KMS-11 (cell line): Measurements from ENCODE around the gene SYNE4.

ENCODE experiments used
- H2AFZ ChIP-seq: fragments of 200-600 bp; sonication (generic); 2 replicates; pipeline ENCODE4 v1.6.1; 2016; ENCODE audit warnings: antibody characterized with exemption, mixed run types, low read depth
- H3K27ac ChIP-seq: fragments of 200-600 bp; sonication (generic); 2 replicates; pipeline ENCODE4 v1.6.1; 2016; ENCODE audit warnings: mild to moderate bottlenecking, mixed run types
- H3K27me3 ChIP-seq: fragments of 200-600 bp; sonication (generic); 2 replicates; pipeline ENCODE4 v1.6.1; 2017; ENCODE audit warnings: mild to moderate bottlenecking, low read depth, mixed run types, moderate library complexity; ENCODE audit not compliant: insufficient read depth
- H3K36me3 ChIP-seq: fragments of 200-600 bp; sonication (generic); 2 replicates; pipeline ENCODE4 v1.6.1; 2017; ENCODE audit warnings: mild to moderate bottlenecking, mixed run types; ENCODE audit not compliant: insufficient read depth
- H3K4me1 ChIP-seq: fragments of 200-600 bp; sonication (generic); 2 replicates; pipeline ENCODE4 v1.6.1; 2016; ENCODE audit warnings: mild to moderate bottlenecking, low read depth, mixed run types; ENCODE audit not compliant: poor library complexity, severe bottlenecking
- H3K4me2 ChIP-seq: fragments of 200-600 bp; sonication (generic); 2 replicates; pipeline ENCODE4 v1.7.0; 2016; ENCODE audit warnings: mild to moderate bottlenecking, mixed run types
- H3K4me3 ChIP-seq: fragments of 200-600 bp; sonication (generic); IDR thresholded peaks from 2 replicates; pipeline ENCODE4 v1.6.1; 2017; ENCODE audit warnings: low read depth, low read length, mixed read lengths; ENCODE audit not compliant: insufficient read depth
- H3K79me2 ChIP-seq: fragments of 200-600 bp; sonication (generic); 2 replicates; pipeline ENCODE4 v1.6.1; 2016; ENCODE audit warnings: low read depth, mixed run types; ENCODE audit not compliant: insufficient read depth
- H3K9ac ChIP-seq: fragments of 200-600 bp; sonication (generic); 2 replicates; pipeline ENCODE4 v1.6.1; 2016; ENCODE audit warnings: mild to moderate bottlenecking, mixed run types
- H4K20me1 ChIP-seq: fragments of 200-600 bp; sonication (generic); 2 replicates; pipeline ENCODE4 v1.6.1; 2016; ENCODE audit warnings: mild to moderate bottlenecking, mixed run types; ENCODE audit not compliant: insufficient read depth
- CTCF ChIP-seq: fragments of 200-600 bp; sonication (generic); conservative IDR thresholded peaks from 2 replicates; pipeline ENCODE4 v1.6.1; 2017; ENCODE audit warnings: low read depth, mild to moderate bottlenecking, antibody characterized with exemption, low read length, moderate library complexity, mixed read lengths

SYNE4 gene

GRCh38 chr19:35955881-35956634 is 52.6 kb downstream of the SYNE4 start:
- H3K4me3 ChIP-seq, result no peak overlapping the region
- no peaks in the 10 kb centered on the region for H3K36me3 ChIP-seq
- no peak overlapping the region for H2AFZ ChIP-seq
- no peak overlapping the region for H3K4me2 ChIP-seq
- H3K79me2 ChIP-seq, result no peaks in the 10 kb centered on the region
- H3K27me3 ChIP-seq, result peaks cover 20% of the 10 kb centered on the region; the same call in 1 of the 2 replicates
- no peaks in the 10 kb centered on the region for H4K20me1 ChIP-seq
- no peak for TF ChIP-seq CTCF
- H3K27ac ChIP-seq, result no peak overlapping the region
- H3K4me1 ChIP-seq, result no peaks in the 10 kb centered on the region
- no peak overlapping the region for H3K9ac ChIP-seq
